HepG2 (cell line): ENCODE data around the gene PPP1R9A.

Source experiments
- BRF2 ChIP-seq: sonication (generic); formaldehyde crosslinking; IDR thresholded peaks from 2 replicates; pipeline ENCODE4 v1.8.1; 2022; ENCODE audit warnings: mild to moderate bottlenecking, missing genetic modification reagents
- CTCF ChIP-seq: sonication (generic); formaldehyde crosslinking; IDR thresholded peaks from 2 replicates; pipeline ENCODE4 v1.5.0; 2020; ENCODE audit warnings: mild to moderate bottlenecking, missing genetic modification reagents, moderate library complexity
- E2F2 ChIP-seq: sonication (generic); formaldehyde crosslinking; IDR thresholded peaks from 2 replicates; pipeline ENCODE4 v1.4.0; 2020; ENCODE audit warnings: missing genetic modification reagents, borderline replicate concordance
- JUNB ChIP-seq: sonication (generic); formaldehyde crosslinking; IDR thresholded peaks from 2 replicates; pipeline ENCODE4 v1.8.0; 2022; ENCODE audit warnings: missing genetic modification reagents, mild to moderate bottlenecking, borderline replicate concordance
- KLF11 ChIP-seq: IDR thresholded peaks from 2 replicates; pipeline ENCODE4 v1.6.1; 2016; ENCODE audit warnings: missing compliant biosample characterization
- MTF1 ChIP-seq: sonication (generic); formaldehyde crosslinking; IDR thresholded peaks from 2 replicates; pipeline ENCODE4 v1.5.0; 2020; ENCODE audit warnings: missing genetic modification reagents
- MXI1 ChIP-seq: IDR thresholded peaks from 3 replicates; pipeline ENCODE4 v1.6.1; 2012; ENCODE audit warnings: low read depth, low read length, inconsistent platforms, borderline replicate concordance
- NFE2L2 ChIP-seq: fragments of 150-350 bp; IDR thresholded peaks from 2 replicates; pipeline ENCODE4 v1.6.1; 2014; ENCODE audit warnings: low read length
- USF2 ChIP-seq, 2 experiments: sonication (generic) in 1 of 2; formaldehyde crosslinking in 1 of 2; IDR thresholded peaks; 2 replicates each; pipeline versions ENCODE4 v1.5.1 to v1.6.1; 2011 to 2020; ENCODE audit warnings: borderline replicate concordance in 1 of 2, low read depth in 1 of 2, low read length in 1 of 2, mild to moderate bottlenecking in 1 of 2, missing genetic modification reagents in 1 of 2, moderate library complexity in 1 of 2
- ZBTB8A ChIP-seq: sonication (generic); formaldehyde crosslinking; IDR thresholded peaks from 2 replicates; pipeline ENCODE4 v1.4.0; 2020; ENCODE audit warnings: mild to moderate bottlenecking, low read depth, missing genetic modification reagents, borderline replicate concordance
- ZNF274 ChIP-seq: sonication (generic); formaldehyde crosslinking; IDR thresholded peaks from 2 replicates; pipeline ENCODE4 v1.5.1; 2020; ENCODE audit warnings: mild to moderate bottlenecking, missing genetic modification reagents

- TF ChIP-seq E2F2 (no peak), KLF11 (CRISPR knock-in tag) (no peak), CTCF (CRISPR knock-in tag) (no peak), USF2 (IDR thresholded peaks at IDR 0.05; ENCODE audit: low read depth, low read length) (no peak), USF2 (CRISPR knock-in tag; IDR thresholded peaks at IDR 0.05; ENCODE audit: borderline replicate concordance) (no peak), MXI1 (no peak), MTF1 (CRISPR knock-in tag) (no peak), ZBTB8A (CRISPR knock-in tag) (no peak), ZNF274 (CRISPR knock-in tag) (no peak), BRF2 (no peak), JUNB (CRISPR knock-in tag) (no peak), NFE2L2 (no peak)
These were observed 250.0 kb downstream of the PPP1R9A start for GRCh38 chr7:95157381-95157780.
